PC-9 (cell line): ENCODE results near the gene UCHL3.

Experiments used
- EZH2 ChIP-seq: fragments of 200-600 bp; sonication (generic); IDR thresholded peaks from 2 replicates; pipeline ENCODE4 v1.8.0; 2017; ENCODE audit warnings: antibody characterized with exemption, low read depth
- TF ChIP-seq, protein P1 (sequence below): fragments of 200-600 bp; sonication (generic); conservative IDR thresholded peaks from 2 replicates; pipeline ENCODE4 v1.6.1; 2017; ENCODE audit warnings: mixed run types, antibody characterized with exemption, mild to moderate bottlenecking, moderate library complexity

DNA sequence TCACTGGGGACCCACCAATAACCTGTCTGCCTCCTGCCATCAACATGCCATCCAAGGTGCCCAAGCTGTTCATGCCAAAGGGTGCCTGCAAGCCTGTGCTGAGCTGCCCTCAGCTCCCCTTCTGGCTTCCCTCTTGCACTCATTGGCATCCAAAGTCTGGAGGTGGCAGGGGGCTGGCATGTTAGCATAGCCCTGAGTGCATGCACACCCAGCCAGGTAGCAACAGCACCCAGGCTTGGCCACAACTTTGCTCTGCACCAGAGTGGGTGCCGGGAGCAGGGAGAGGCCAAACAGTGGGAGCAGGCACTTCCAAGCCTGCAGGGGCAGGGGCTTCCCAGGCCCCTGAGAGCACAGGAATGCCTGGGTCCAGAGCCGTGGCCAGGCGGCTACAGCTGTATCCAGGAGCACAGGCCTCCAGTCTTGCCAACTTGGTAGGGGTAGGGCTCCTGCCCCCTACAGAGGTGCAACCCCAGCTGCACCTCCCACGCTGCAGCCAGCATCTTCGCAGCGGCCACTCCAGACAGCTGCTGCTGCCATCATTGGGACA, 41.5 kb upstream of the UCHL3 start:
- TF ChIP-seq, protein P1, sequence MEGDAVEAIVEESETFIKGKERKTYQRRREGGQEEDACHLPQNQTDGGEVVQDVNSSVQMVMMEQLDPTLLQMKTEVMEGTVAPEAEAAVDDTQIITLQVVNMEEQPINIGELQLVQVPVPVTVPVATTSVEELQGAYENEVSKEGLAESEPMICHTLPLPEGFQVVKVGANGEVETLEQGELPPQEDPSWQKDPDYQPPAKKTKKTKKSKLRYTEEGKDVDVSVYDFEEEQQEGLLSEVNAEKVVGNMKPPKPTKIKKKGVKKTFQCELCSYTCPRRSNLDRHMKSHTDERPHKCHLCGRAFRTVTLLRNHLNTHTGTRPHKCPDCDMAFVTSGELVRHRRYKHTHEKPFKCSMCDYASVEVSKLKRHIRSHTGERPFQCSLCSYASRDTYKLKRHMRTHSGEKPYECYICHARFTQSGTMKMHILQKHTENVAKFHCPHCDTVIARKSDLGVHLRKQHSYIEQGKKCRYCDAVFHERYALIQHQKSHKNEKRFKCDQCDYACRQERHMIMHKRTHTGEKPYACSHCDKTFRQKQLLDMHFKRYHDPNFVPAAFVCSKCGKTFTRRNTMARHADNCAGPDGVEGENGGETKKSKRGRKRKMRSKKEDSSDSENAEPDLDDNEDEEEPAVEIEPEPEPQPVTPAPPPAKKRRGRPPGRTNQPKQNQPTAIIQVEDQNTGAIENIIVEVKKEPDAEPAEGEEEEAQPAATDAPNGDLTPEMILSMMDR, result no peak
- TF ChIP-seq EZH2, result no peak
